H9 (cell line): Measurements from ENCODE around the gene TAF3. TPM values are rescaled to one million over a fixed set of nuclear protein-coding genes. Genes with fewer than 3 reads are reported as not detected.

Experiments used
- DNase-seq: peaks from one replicate; pipeline ENCODE4 v3.0.0-alpha.2; 2017
- H2AFZ ChIP-seq: one replicate; pipeline ENCODE4 v1.6.1; 2013; ENCODE audit warnings: mild to moderate bottlenecking, low read length, control low read depth, moderate library complexity
- H2AK5ac ChIP-seq: 2 replicates; pipeline ENCODE4 v1.6.1; 2013; ENCODE audit warnings: low read length, control low read depth, mixed read lengths; ENCODE audit not compliant: insufficient read length
- H2BK120ac ChIP-seq: one replicate; pipeline ENCODE4 v1.6.1; 2013; ENCODE audit warnings: low read depth, mild to moderate bottlenecking, low read length, control low read depth, inconsistent platforms; ENCODE audit not compliant: poor library complexity, severe bottlenecking
- H2BK12ac ChIP-seq: 2 replicates; pipeline ENCODE4 v1.6.1; 2013; ENCODE audit warnings: low read length, control low read depth, mixed read lengths, low read depth; ENCODE audit not compliant: insufficient read length
- H2BK15ac ChIP-seq: 2 replicates; pipeline ENCODE4 v1.6.1; 2013; ENCODE audit warnings: low read depth, low read length, control low read depth
- H2BK20ac ChIP-seq: one replicate; pipeline ENCODE4 v1.6.1; 2013; ENCODE audit warnings: low read depth, mild to moderate bottlenecking, low read length, control low read depth, inconsistent platforms; ENCODE audit not compliant: poor library complexity, severe bottlenecking
- H2BK5ac ChIP-seq: 2 replicates; pipeline ENCODE4 v1.6.1; 2013; ENCODE audit warnings: low read length, control low read depth, mixed read lengths; ENCODE audit not compliant: insufficient read length
- H3K14ac ChIP-seq: 2 replicates; pipeline ENCODE4 v1.6.1; 2013; ENCODE audit warnings: low read length, control low read depth; ENCODE audit not compliant: insufficient read depth
- H3K18ac ChIP-seq: 2 replicates; pipeline ENCODE4 v1.6.1; 2013; ENCODE audit warnings: low read depth, mild to moderate bottlenecking, mixed read lengths, low read length, control low read depth; ENCODE audit not compliant: insufficient read length
- H3K23ac ChIP-seq: 2 replicates; pipeline ENCODE4 v1.6.1; 2013; ENCODE audit warnings: low read length, control low read depth, mixed read lengths, low read depth; ENCODE audit not compliant: insufficient read length
- H3K23me2 ChIP-seq: 2 replicates; pipeline ENCODE4 v1.6.1; 2013; ENCODE audit warnings: low read depth, mild to moderate bottlenecking, mixed read lengths, low read length, control low read depth; ENCODE audit not compliant: insufficient read length, poor library complexity, severe bottlenecking
- H3K27ac ChIP-seq: 2 replicates; pipeline ENCODE4 v1.5.1; 2013; ENCODE audit warnings: low read length, control low read depth, mixed read lengths, low read depth; ENCODE audit not compliant: insufficient read length
- H3K27me3 ChIP-seq: 2 replicates; pipeline ENCODE4 v1.6.1; 2013; ENCODE audit warnings: low read length, control low read depth, inconsistent platforms; ENCODE audit not compliant: insufficient read depth
- H3K4ac ChIP-seq: 2 replicates; pipeline ENCODE4 v1.6.1; 2013; ENCODE audit warnings: low read depth, mild to moderate bottlenecking, control low read depth, inconsistent platforms, low read length, moderate library complexity
- H3K4me1 ChIP-seq: 2 replicates; pipeline ENCODE4 v1.6.1; 2013; ENCODE audit warnings: low read length, control low read depth, inconsistent platforms; ENCODE audit not compliant: insufficient read depth
- H3K4me2 ChIP-seq: 2 replicates; pipeline ENCODE4 v1.6.1; 2013; ENCODE audit warnings: low read length, control low read depth, mixed read lengths; ENCODE audit not compliant: insufficient read length, insufficient read depth
- H3K56ac ChIP-seq: 2 replicates; pipeline ENCODE4 v1.6.1; 2013; ENCODE audit warnings: low read depth, mild to moderate bottlenecking, mixed read lengths, low read length, control low read depth; ENCODE audit not compliant: insufficient read length
- H3K79me1 ChIP-seq: 2 replicates; pipeline ENCODE4 v1.6.1; 2013; ENCODE audit warnings: low read depth, mild to moderate bottlenecking, moderate library complexity, low read length, control low read depth, inconsistent platforms; ENCODE audit not compliant: insufficient read depth, poor library complexity, severe bottlenecking
- H3K79me2 ChIP-seq: 2 replicates; pipeline ENCODE4 v1.6.1; 2013; ENCODE audit warnings: low read length, control low read depth, inconsistent platforms; ENCODE audit not compliant: insufficient read depth
- H3K9ac ChIP-seq: 2 replicates; pipeline ENCODE4 v1.6.1; 2013; ENCODE audit warnings: low read length, control low read depth, mixed read lengths; ENCODE audit not compliant: insufficient read length; ENCODE audit errors: extremely low read depth
- H3K9me3 ChIP-seq: one replicate; pipeline ENCODE4 v1.6.1; 2013; ENCODE audit warnings: low read depth, low read length, inconsistent platforms; ENCODE audit not compliant: control insufficient read depth
- H3T11ph ChIP-seq: one replicate; pipeline ENCODE4 v1.6.1; 2013; ENCODE audit warnings: mild to moderate bottlenecking, low read length, control low read depth, inconsistent platforms
- H4K20me1 ChIP-seq: one replicate; pipeline ENCODE4 v1.6.1; 2013; ENCODE audit not compliant: control insufficient read depth, insufficient read length, insufficient read depth
- H4K5ac ChIP-seq: 2 replicates; pipeline ENCODE4 v1.6.1; 2013; ENCODE audit warnings: low read depth, mild to moderate bottlenecking, mixed read lengths, low read length, control low read depth; ENCODE audit not compliant: insufficient read length
- H4K8ac ChIP-seq: replicated peaks from 2 replicates; pipeline ENCODE4 v1.6.1; 2013; ENCODE audit warnings: low read length, control low read depth, mixed read lengths, low read depth; ENCODE audit not compliant: insufficient read length
- H4K91ac ChIP-seq: 2 replicates; pipeline ENCODE4 v1.6.1; 2013; ENCODE audit warnings: low read depth, mild to moderate bottlenecking, moderate library complexity, mixed read lengths, low read length, control low read depth; ENCODE audit not compliant: insufficient read length
- H3K27ac Mint-ChIP-seq, 3 experiments: 2 replicates in 2 of 3; 3 replicates in 1 of 3; pipeline ENCODE4 v1.8.0; 2020 to 2021; ENCODE audit warnings: mixed read lengths in 3 of 3, mild to moderate bottlenecking in 1 of 3, moderate library complexity in 1 of 3
- H3K27me3 Mint-ChIP-seq: 2 replicates; pipeline ENCODE4 v1.8.0; 2021; ENCODE audit warnings: low read depth, mild to moderate bottlenecking, moderate library complexity, mixed read lengths
- H3K36me3 Mint-ChIP-seq, 3 experiments: 2 replicates in 2 of 3; 3 replicates in 1 of 3; pipeline ENCODE4 v1.8.0; 2020 to 2021; ENCODE audit warnings: low read depth in 3 of 3, mixed read lengths in 3 of 3; ENCODE audit not compliant: insufficient read depth in 1 of 3
- H3K4me1 Mint-ChIP-seq, 2 experiments: 2 replicates each; pipeline ENCODE4 v1.8.0; 2020; ENCODE audit warnings: mixed read lengths in 2 of 2
- H3K4me3 Mint-ChIP-seq, 2 experiments: 2 replicates in 1 of 2; 3 replicates in 1 of 2; pipeline ENCODE4 v1.8.0; 2020 to 2021; ENCODE audit warnings: mild to moderate bottlenecking in 2 of 2, mixed read lengths in 2 of 2, moderate library complexity in 1 of 2
- H3K9me3 Mint-ChIP-seq, 2 experiments: 2 replicates in 1 of 2; 3 replicates in 1 of 2; pipeline ENCODE4 v1.8.0; 2020; ENCODE audit warnings: mild to moderate bottlenecking in 2 of 2, mixed read lengths in 2 of 2, moderate library complexity in 1 of 2
- WGBS: extraction: QIAGEN DNeasy Blood & Tissue Kit; methylation state at CpG from one replicate; pipeline ENCODE4 v1.1.7; 2013; ENCODE audit warnings: missing lambda C conversion rate, low lambda C conversion rate, mixed read lengths; ENCODE audit not compliant: insufficient read length; ENCODE audit errors: extremely low coverage; 5-methylcytosine and 5-hydroxymethylcytosine counted together
- total RNA-seq: library from RNA; stranded (reverse); gene quantifications from 2 replicates; pipeline ENCODE4 v1.2.1, GENCODE V29; 2021
- TF ChIP-seq, protein P1 (sequence below): fragments of 200-600 bp; sonication (generic); conservative IDR thresholded peaks from 3 replicates; pipeline ENCODE4 v1.8.0; 2021; ENCODE audit warnings: antibody characterized with exemption, mild to moderate bottlenecking

The TAF3 gene
- total RNA-seq, 1 experiment from 2014 or later, result 10.2 TPM

DNA sequence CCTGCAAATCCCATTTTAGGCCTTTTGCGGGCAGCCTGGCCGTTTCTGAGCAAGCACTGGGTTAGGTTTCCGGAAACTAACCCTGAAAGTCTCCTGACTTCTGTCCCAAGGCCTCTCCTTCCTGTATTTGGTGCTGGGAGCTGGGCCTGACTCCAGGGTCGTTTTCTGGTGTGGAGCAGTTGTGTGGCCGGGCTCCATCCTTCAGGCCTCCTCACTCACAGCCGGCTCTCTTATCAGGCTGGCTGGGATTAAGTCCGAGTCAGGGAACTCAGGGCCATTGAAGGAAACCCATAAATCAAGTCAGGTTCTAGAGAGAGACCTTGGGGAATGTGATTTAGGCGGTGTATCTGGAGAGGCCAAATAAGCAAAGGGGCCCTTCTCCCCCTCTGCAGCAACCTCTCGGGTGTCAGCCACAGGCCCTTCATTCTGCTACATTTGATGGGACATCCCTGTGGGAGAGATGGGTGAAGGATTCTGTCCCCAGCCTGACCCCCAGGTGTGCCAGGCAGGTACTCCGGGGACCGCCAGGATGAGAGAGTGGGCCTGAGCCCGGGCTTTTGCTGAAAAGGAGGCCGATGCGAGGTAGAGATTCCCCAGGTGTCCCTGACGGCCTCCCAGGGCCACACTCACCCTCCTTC, 239.4 kb downstream of the TAF3 start:
- peaks cover 66 to 80% of the 10 kb centered on the region in 2 experiments for H3K4me1 Mint-ChIP-seq
- Histone ChIP-seq H2BK20ac (no peak overlapping the region), H2BK15ac (no peak overlapping the region), H3K4me1 (peaks cover 11% of the 10 kb centered on the region; the same call in 1 of the 2 replicates), H3K9ac (no peak overlapping the region), H2BK120ac (no peak overlapping the region), H3K27ac (no peak overlapping the region), H3K23me2 (peaks cover 39% of the 10 kb centered on the region), H3K9me3 (no peaks in the 10 kb centered on the region), H2AFZ (no peak overlapping the region), H3K23ac (no peak overlapping the region), H3K79me2 (no peaks in the 10 kb centered on the region), H3K27me3 (peaks cover 85% of the 10 kb centered on the region), H3K79me1 (no peaks in the 10 kb centered on the region), H4K91ac (no peak overlapping the region), H3K4ac (no peak overlapping the region), H3K56ac (no peak overlapping the region), H4K20me1 (no peaks in the 10 kb centered on the region), H3K14ac (no peak overlapping the region), H4K8ac (no peak overlapping the region), H3K4me2 (peak overlapping the region; percentile 46), H3K18ac (no peak overlapping the region), H2BK12ac (no peak overlapping the region), H4K5ac (no peak overlapping the region), H2AK5ac (no peak overlapping the region), H3T11ph (no peak overlapping the region), H2BK5ac (no peak overlapping the region)
- DNase-seq, result no peak
- no CpG with 5 or more reads among the region's 15 CpGs for WGBS
- H3K36me3 Mint-ChIP-seq, result no peaks in the 10 kb centered on the region; a peak in 1 of 7 replicates
- H3K4me3 Mint-ChIP-seq, result peak overlapping the region; percentile 19 to 74; a peak in 4 of 5 replicates
- TF ChIP-seq, protein P1, sequence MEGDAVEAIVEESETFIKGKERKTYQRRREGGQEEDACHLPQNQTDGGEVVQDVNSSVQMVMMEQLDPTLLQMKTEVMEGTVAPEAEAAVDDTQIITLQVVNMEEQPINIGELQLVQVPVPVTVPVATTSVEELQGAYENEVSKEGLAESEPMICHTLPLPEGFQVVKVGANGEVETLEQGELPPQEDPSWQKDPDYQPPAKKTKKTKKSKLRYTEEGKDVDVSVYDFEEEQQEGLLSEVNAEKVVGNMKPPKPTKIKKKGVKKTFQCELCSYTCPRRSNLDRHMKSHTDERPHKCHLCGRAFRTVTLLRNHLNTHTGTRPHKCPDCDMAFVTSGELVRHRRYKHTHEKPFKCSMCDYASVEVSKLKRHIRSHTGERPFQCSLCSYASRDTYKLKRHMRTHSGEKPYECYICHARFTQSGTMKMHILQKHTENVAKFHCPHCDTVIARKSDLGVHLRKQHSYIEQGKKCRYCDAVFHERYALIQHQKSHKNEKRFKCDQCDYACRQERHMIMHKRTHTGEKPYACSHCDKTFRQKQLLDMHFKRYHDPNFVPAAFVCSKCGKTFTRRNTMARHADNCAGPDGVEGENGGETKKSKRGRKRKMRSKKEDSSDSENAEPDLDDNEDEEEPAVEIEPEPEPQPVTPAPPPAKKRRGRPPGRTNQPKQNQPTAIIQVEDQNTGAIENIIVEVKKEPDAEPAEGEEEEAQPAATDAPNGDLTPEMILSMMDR, result no peak
- peaks cover 97% of the 10 kb centered on the region for H3K27me3 Mint-ChIP-seq
- no peaks in the 10 kb centered on the region; a peak in 1 of 5 replicates for H3K9me3 Mint-ChIP-seq
- H3K27ac Mint-ChIP-seq, result no peak overlapping the region; a peak in 1 of 7 replicates
